ENCODE data around the gene KIAA0825.

KIAA0825 gene, protein sequence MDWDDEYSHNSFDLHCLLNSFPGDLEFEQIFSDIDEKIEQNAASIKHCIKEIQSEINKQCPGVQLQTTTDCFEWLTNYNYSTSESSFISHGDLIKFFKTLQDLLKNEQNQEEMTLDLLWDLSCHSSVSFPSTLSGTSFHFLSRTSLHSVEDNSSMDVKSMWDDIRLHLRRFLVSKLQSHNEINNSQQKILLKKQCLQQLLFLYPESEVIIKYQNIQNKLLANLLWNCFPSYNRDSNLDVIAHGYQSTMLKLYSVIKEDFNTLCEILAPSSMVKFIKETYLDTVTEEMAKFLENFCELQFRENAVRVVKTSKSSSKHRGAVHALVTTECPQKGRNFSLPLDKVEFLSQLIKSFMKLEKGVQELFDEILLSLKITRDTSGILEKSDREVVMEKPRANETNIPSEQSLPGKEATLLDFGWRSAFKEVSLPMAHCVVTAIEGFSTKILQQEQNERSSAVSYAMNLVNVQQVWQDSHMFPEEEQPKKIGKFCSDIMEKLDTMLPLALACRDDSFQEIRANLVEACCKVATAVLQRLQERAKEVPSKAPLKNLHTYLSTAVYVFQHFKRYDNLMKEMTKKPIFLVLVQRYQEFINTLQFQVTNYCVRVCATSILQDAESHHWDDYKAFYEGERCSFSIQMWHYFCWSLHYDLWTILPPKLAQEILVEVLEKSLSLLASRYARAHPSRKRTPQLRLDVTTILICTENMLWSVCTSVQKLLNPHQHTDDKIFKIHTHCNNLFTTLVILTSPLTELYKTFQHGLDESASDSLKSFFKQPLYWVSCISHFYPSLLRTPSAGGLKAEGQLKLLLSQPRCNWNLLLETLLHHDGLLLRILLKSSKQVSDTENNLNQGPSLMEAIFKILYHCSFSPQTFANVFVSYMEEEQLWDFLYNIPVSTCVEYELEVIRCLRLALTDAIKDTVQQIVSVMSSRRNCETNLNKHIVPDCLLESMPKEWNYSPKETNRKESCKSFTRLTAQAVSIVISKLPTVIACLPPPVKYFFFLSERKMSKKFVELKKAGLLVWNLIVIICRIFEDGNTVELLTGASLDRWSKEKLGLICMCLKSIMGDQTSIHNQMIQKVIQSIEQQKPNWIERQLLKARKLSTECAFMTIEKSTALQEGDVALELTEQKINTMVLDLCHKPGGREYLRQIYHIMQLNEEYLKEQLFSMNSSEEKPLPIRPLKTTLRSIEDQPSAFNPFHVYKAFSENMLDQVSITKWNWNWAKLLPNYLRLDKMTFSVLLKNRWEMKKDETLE (N-terminal part only)

GRCh38 chr5:94618493-94619328 lies at the start of gene KIAA0825, which contains the start of gene SLF1:
TSS of gene KIAA0825 (minus strand) at chr5:94618604. CDS start at chr5:94537126, 81,478 bp downstream.
TSS of gene SLF1 (plus strand) at chr5:94618669. CDS start at chr5:94628811, 10,142 bp downstream.
- DNase-seq (ENCODE audit: low spot score), result peak; percentile 78

GRCh38 chr5:94667937-94668336 lies 49.5 kb upstream of the KIAA0825 start:
- DNase-seq (ENCODE audit: low spot score), result no peak

DNA sequence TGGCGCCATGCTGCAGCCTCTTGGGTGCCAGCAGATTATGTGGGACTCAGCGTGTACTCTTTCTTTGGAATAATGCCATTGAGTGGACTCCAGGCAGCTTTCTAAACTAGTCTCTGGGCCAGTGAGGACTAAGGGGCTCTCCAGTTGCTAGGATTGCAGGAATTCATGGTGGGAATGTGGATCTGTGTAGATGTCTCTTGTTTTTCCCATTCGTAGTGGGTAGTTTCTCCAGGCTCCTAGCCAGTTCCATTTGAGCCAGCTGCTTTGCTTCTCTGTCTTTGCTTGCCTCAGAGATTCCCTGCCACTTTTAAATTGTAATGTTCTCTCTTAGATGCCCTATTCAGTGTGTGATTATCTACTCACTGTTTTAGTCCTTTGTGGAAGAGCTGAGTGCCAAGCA lies 42.7 kb upstream of the KIAA0825 start:
- DNase-seq (ENCODE audit: low spot score), result no peak

DNA sequence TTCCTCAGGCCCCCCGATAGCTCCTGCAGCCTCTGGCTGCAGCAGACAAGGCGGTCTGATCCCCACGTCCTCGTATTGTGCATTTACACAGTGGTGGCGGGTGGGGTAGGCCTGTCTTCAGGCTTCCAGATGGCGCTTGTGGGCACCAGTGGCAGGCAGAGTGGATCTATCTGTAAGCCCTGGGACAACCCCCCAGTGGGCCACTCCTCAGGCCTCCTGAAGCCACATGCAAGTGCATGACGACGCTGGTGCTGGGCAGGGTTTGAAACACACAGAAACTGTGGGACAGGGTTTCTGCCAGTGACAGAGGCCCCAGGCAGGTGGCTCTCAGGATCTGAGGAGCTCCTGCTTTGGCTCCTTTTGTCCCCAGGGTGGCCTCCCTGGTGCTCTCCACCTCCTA lies 42.1 kb upstream of the KIAA0825 start:
- no peak for DNase-seq (ENCODE audit: low spot score)

DNA sequence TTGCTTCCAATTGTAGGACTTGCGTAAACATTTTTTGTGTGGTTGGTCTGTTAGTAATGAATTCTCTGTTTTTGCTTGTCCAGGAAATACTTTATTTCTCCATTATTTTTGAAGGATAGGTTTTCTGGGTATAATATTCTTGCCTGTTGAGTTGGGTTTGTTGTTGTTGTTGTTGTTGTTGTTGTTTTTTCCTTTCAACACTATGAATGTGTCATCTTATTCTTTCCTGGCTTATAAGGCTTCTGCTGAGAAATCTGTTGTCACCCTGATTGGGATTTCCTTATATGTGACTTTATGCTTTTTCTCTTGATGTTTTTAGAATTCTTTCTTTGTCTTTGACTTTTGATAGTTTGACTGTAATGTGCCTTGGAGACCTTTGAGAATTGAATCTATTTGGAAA lies 39.9 kb upstream of the KIAA0825 start:
- DNase-seq (ENCODE audit: low spot score), result no peak

GRCh38 chr5:94649874-94650273 lies 31.5 kb upstream of the KIAA0825 start:
- no peak for DNase-seq (ENCODE audit: low spot score)

GRCh38 chr5:94646758-94647157 lies 28.4 kb upstream of the KIAA0825 start:
- DNase-seq (ENCODE audit: low spot score), result no peak

GRCh38 chr5:94645053-94645452 lies 26.6 kb upstream of the KIAA0825 start:
- DNase-seq (ENCODE audit: low spot score), result no peak

GRCh38 chr5:94640176-94640575 lies 21.8 kb upstream of the KIAA0825 start:
- no peak for DNase-seq (ENCODE audit: low spot score)

- no peak for DNase-seq (ENCODE audit: low spot score)
Measured at GRCh38 chr5:94632024-94632423, 13.6 kb upstream of the KIAA0825 start.

DNA sequence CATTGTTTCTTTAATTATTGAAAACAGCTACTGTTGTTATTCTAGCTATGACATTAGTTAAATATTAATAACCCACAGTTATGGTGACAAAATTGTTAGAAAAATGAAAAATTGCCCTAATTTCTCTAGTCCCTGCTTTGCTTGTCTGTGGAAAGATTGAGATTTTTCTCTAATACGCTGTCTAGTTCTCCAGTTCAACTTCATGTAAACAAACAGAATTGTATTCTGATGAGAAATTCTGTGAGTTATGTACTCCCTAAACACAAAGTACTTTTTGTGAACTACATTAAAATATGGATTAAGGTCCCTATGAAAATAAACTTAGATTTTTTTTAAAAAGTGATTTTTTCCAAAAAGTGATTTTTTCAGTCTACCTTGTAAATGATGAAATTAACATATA lies 8.8 kb upstream of the KIAA0825 start:
- DNase-seq (ENCODE audit: low spot score), result no peak

GRCh38 chr5:94623877-94624276 lies 5.5 kb upstream of the KIAA0825 start:
- no peak for DNase-seq (ENCODE audit: low spot score)

- DNase-seq (ENCODE audit: low spot score), result no peak
Measured at GRCh38 chr5:94623011-94623410, 4.6 kb upstream of the KIAA0825 start.

GRCh38 chr5:94621763-94622162 lies 3.4 kb upstream of the KIAA0825 start:
- DNase-seq (ENCODE audit: low spot score), result no peak

- DNase-seq (ENCODE audit: low spot score), result no peak
Measured at GRCh38 chr5:94620256-94620655, 1.9 kb upstream of the KIAA0825 start.

DNA sequence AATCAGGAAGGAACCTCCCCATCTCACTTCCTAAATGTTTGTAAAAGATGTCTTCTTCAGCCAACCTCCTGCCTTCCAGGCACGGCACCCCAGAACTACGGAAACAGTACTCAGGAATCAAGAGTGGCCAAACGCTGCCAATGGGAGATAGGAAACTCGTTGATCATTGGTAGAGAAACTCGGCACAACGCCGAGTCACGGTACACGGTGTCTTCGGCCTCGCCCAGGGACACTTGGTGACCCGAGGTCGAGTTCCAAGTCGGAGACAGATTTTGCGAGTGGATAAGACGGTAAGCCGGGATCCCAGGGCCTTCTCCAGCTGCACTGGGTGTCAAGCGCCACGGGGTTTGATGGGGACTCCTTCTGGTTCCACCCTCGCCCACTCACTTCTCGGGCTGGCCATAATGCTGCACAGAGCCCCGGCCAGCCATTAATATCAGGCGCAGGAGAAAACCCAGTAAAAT lies 343 bp downstream of the KIAA0825 start:
- DNase-seq (ENCODE audit: low spot score), result peak; percentile 45

GRCh38 chr5:94615862-94616261 lies 2.5 kb downstream of the KIAA0825 start:
- no peak for DNase-seq (ENCODE audit: low spot score)

DNA sequence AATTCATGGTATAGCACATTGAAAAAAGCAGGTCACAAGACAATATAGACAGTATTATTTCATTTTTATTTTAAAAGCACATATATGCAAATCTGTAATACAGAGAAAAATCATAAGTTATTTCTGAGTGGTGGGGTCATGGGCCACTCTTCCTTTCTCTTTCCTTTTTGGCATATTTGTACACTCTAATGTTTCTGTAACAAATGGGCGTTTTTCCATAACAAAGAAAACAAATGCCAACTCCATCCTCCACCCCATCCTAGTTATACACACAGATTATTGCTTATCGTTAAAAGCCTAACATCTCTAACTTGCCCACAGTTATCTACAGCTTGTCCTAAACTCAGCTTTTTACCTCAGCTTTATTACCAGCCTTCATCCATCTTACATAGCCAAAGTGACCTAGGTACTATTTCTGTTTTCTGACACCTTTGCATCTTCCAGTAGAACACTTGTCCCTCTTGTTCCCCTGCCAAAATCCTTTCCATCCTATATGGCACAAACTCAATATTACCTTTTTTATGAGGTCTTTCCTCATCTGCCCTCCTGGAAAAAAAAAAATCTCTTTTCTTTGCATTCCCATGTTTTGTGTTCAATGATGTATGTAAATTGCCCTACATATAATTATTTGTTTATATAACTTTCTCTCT lies 4.1 kb downstream of the KIAA0825 start:
- no peak for DNase-seq (ENCODE audit: low spot score)

GRCh38 chr5:94613583-94613982 lies 4.8 kb downstream of the KIAA0825 start:
- DNase-seq (ENCODE audit: low spot score), result no peak

DNA sequence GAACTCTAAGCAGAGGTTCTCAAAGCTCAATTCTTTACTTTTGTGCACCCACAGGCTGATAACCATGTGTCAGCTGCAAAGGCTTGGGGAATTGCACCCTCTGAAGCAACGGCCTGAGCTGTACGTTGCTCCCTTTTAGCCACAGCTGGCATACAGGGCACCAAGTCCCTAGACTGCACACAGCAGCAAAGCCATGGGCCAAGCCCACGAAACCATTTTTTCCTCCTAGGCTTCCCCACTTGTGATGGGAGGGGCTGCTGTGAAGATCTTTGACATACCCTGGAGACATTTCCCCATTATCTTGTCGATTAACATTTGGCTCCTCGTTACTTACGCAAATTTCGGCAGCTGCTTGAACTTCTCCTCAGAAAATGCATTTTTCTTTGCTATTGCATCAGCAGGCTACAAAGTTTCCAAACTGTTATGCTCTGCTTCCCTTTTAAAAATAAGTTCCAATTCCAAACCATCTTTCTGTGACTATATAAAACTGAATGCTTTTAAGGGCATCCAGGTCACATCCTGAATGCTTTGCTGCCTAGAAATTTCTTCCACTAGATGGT lies 23.0 kb downstream of the KIAA0825 start:
- no peak for DNase-seq (ENCODE audit: low spot score)
